Inferior parietal cortex (tissue), 1 donor: ENCODE data around the gene ZDHHC11.
"Not testable (repeated sequence)": the region's sequence is repeated elsewhere in the genome, so short reads cannot be mapped to it uniquely, and the experiment has no call there.

Experiments
- DNase-seq: peaks from one replicate; pipeline ENCODE4 v3.0.0-alpha.2; 2016; ENCODE audit errors: extremely low spot score

The ZDHHC11 gene

DNA sequence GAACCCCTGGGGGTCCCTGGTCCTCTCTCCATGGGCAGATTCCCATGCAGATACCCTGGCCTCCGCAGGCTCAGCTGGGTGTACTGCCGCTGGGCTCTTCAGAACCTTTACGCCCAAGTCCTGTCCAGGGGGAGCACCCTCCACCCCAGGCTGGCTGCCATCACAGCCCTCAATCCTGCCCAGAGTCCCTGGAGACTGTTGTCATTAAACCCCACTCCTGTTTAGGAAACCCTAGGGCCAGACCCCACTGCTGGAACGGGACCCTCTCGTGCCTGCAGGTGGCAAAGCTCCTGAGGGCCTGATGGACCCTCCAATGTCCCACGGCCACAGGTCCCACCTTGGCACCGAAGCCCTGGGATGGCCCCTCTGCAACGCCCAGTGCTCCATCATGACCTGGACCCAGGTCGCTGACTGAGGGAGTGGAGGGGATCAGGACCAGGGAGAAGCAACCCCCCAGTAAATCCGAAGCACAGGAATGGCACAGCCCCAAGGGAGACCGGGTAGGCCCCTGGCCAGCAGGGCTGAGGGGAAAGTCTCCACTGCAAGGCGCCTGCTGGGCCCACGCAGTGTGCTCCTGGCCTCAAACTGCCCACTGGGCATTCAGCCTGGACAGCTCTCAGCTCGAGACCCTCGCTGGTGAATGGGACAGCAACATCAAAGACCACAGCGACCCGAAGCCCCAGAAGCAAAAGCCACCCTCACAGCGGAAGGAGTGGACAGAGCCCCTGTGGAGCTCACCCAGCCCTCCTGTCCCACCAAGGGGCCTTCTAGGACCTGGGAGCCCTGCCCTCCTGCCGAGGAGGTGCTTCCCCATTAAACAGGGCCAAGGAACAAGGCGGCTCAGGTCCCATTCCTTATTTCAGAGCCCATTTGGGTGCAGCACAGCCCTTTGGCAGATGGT lies 74.6 kb downstream of the ZDHHC11 start:
- DNase-seq, result no peak

DNA sequence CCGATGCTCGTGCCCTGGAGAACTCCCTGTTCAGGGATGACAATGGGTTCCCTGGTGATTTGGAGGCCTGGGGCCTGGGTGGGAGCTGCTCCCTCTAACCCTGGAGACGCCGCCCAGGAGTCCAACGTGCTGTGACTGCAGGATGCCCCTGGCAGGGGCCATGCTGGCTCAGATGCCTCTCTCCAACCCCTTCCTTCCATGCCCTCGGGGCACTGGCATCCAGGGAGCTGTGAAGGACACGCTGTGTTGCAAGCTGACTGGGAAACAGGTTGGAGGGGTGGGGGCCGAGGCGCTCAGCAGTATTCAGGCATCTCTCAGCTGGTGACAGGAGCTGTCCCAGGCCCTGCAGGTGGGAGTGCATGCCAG lies 75.2 kb downstream of the ZDHHC11 start:
- not testable (repeated sequence) for DNase-seq

DNA sequence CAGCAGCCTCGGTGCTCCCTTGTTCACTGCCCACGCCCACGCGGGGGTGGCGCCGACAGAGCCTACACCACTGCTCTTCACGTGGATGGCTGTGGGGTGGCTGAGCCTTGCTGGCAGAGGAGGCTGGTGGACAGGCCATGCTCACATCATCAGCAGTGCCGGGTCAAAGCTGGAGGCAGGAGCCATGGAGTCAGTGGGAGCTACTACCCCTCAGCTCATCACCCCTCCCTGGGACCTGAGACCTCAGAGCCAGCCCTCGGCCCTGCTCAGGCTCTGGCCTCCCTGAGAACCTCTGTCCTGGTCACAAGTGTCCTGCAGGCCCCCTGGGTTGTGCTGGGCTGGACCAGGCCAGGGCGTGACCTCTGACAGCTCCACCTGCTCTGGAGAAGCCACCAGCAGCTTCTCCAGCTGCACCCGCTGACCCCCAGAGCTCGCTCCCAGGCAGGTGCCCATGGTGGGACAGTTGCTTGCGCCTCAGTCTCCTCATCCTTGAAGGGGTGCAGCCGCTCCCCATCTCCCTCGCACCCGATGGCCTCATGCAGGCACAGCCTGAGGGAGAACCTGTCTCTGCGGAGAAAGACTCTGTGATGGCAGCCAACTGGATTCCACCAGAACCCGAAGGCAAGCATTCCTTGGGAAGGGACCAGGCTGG lies 75.8 kb downstream of the ZDHHC11 start:
- not testable (repeated sequence) for DNase-seq

DNA sequence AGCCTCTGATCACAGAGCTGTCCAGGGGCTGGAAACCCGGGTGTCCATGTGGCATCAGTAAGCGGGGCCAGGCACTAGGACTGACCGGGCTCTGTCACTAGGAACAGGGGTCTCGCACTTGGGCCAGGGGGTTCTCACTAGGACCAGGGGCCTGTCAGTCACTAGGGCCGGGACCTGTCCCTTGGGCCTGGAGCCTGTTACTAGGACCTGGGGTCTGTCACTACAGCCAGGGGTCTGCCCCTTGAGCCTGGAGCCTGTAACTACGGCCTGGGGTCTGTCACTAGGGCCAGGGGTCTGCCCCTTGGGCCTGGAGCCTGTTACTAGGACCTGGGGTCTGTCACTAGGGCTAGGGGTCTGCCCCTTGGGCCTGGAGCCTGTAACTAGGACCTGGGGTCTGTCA lies 76.5 kb downstream of the ZDHHC11 start:
- not testable (repeated sequence) for DNase-seq

DNA sequence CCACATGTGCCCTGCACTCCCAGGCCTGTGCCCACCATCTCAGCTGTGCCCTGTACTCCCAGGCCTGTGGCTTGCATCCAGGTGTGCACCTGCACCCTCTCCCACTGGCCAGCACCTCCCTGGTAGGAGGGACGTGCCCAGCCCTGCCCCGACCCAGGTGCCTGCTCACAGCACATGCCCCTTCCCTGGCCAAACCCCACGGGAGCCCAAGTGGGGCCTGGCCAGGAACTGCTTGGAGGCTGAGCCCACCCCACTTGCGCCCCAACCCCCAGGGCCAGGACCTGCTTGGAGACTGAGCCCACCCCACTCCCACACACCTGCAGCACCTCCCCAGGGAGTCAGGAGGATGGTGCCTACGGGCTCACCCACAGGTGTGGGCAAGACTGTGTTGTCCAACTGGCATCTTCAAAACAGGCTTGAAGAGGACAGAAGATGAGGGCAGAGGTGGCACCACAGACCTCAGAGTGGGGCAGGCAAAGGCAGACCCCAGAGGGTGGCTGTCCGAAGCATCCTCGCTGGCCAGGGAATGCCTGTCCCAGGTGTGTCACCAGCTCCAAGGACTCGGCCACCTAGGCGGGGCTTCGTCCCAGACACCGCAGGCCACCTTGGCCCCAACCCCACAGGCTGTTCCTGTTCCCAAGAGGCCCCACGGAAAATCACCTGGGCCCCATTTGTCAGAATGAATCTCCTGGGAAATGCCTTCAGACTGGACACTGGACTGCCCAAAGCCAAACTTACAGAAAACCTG lies 77.1 kb downstream of the ZDHHC11 start:
- DNase-seq, result no peak

DNA sequence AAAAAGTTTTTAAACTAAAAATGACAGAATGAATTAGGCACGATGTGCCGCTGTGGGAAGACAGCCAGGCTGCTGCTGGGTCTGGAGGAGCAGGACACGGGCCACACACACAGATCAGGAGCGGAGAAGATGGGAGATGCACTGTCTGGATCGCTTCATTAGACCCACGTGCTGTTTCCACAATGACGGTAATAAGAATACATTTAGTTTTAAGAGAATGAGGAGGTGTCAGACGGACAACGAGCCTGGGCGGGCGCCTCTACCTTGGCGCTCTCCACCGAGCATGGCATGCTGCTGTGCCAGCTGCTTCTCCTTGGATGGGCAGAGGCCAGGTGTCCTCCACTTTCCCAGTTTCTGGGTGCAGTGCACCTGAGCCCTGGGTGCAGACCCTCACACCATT lies 77.9 kb downstream of the ZDHHC11 start:
- DNase-seq, result not testable (repeated sequence)

DNA sequence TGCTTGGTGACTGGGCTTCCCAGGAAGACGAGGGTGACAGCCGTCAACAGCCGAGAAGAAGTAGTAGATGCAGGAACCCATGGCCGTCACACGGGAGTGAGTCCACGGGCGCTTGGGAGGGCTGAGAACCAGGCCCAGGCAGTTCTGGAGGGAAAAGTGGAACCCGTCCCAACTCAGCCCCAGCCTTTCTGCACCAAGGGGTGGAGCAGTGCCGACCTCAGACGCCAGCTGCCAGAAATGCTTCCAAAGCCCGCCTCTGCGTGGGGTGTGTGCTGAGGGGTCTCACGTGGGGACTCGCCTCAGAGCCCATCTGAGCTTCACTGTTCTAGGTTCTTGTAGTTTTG lies 78.3 kb downstream of the ZDHHC11 start:
- DNase-seq, result not testable (repeated sequence)

DNA sequence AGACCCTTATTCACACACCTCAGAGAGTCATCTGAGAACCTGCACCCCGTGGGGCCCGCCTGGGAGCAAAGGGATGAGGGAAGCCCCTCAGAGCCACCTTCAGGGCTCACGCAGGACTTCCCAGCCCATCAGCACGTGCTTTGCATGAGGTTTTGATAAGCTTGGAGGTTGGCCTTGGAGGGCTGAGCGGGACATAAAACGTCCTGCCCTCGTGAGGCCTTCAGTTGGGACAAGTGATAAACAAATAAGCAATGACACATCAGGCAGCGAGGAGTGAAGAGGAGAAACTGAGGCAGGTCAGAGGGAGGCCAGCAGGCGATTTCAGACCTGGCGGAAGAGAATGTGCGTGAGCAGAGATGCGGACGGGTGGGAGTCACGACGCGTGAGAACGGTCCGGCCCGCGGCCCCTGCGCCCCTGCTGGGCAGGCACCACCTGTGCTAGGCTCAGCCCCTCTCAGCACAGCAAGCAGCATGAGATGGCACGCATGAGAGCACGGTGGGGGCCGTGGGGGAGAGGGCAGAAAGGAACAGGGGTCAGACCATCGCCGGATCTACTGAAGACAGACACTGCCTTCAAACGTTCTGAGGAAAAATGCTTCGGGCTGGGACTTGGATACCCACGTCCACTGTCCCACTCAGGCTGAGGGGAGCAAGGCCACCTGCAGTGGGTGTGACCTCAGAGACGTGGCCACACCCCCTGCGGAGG lies 78.8 kb downstream of the ZDHHC11 start:
- DNase-seq, result not testable (repeated sequence)

DNA sequence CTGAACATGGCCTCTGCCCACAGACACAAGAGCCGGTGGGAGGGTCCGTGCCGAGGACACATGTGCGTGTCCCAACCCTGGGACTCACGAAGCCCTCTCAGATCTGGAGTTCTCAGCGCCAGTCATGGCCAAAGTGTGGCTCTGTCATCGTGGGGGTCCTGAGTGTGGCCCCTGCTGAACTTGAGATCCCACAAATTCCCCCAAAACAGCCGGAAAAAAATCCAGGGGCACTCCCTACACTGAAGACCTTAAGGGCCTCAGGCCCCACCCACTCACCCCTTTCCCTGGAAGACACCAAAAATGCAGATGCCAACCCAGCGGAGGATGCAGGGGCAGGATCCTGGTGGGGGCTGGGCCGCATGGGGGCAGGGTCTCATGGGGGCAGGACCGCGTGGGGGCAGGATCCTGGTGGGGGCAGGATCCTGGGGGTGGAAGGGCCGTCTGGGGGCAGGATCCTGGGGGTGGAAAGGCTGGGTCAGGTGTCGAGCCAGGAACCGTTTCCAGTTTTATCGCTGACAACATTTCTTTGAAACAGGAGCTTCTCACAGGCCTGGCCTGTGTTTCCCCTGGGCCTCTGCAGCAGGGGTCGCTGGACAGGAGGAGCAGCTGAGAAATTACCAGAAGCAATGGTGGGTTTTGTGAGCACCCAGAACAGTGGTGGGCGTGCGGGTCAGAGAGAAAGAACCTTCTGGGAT lies 79.6 kb downstream of the ZDHHC11 start:
- DNase-seq, result not testable (repeated sequence)

DNA sequence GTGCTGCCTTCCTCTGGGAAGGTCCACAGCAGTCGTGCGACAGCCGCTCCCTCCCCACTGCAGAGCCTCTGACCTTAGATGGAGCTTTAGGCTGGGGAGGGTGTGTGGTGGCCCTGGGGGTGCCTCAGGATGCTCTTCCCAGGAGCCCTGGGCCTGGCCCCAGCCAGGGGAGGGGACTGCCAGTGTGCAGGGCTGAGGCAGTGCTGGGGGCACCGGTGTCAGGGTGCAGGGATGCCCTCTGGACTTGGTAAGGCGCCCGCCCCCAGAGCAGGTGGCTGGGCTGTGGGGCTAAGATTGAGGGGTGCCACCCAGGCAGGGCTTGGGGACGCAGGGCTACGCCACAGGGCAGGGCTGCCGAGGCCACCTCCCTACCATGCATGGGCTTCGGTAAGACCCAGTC lies 80.2 kb downstream of the ZDHHC11 start:
- not testable (repeated sequence) for DNase-seq

DNA sequence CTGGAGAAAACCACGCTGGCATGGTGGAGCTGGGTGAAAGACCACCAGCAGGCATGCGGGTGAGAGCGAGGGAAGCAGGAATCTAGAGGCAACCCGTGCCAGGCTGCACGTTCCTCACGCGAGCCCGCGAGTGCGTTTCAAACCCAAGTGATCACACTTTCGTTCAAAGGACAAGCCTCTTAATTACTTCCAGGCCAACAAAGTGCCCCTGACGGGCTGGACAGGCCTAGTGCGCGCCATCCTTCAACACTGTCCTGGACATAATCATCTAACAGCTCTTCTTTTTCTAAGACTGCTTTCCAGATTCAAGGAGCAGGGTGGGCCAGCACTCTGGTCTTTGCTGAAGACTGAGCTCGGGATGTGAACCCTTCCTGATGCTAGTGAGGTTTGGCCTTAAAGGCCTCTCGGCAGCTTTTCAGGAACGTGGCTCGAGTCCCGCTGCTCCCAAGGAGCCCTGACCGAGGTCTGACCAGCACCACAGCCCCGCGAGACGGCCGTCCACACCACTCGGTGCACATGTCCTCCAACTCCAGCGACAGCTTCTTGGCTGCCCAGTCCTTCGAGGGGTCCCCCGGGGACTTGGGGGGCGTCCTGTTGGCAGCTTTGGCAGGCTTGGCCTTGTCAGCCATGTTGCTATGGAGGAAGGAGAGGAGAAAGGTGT lies 81.2 kb downstream of the ZDHHC11 start:
- DNase-seq, result not testable (repeated sequence)

DNA sequence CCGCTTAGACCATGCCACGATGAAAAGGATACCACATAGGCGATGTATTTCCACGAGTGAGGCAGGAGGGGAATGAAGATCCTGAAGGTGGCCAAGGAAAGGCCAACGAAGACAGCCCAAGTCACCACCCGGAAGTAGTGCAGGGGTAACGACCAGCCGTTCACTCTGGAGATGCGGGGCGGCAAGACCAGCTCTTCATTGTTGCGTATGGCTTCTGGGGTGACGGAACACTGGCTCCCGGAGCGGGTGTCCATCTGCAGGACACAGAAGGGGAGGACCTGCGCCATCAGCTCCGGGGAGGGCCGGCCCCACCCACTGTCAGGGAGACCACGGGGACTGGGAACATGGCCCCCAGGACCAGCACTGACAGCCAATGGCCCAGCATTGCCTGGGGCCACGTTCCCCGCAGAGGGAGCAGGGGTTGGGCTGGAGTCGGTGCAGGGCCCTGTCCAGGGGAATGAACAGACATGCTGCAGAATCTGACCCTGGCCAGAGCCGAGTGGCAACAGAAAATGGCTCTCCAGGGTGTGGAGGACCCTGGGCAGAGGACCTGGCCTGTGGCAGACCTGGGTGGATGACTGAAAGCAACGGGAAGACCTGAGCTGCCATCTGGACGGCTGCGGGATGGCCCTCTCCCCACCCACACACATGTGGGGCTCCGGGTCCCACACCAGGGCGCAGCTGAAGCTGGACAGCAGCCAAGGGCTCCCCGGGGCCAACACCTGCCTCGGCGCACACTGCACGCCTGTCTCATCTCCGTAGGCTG lies 83.9 kb downstream of the ZDHHC11 start:
- DNase-seq, result no peak

DNA sequence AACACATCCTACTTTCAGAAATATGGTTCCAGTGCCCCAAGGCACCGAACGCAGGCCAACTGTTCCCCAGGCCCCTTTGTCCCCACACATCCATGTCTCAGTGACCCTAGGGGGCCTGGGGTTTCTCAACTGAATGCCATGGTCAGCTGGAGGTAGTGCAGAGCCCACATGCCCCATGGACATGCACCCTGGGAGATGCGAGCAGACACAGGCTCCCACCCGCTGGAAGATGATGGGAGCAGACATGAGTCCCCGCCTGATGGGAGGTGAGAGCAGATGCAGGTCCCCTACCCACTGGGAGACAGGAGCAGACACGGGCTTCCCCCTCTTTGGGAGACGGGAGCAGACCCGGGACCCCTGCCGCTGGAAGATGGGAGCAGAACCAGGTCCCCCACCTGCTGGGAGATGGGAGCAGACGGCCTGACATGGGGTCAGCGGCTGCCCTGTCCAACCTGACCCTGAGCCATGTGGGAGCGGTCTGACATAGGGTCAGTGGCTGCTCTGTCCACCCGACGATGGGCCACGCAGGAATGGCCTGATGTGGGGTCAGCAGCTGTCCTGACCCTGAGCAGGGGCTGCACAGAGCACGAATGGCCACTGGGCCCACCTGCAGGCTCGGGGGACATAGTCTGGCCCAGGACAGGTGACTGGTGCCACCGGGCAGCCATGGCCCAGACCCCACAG lies 84.7 kb downstream of the ZDHHC11 start:
- no peak for DNase-seq

DNA sequence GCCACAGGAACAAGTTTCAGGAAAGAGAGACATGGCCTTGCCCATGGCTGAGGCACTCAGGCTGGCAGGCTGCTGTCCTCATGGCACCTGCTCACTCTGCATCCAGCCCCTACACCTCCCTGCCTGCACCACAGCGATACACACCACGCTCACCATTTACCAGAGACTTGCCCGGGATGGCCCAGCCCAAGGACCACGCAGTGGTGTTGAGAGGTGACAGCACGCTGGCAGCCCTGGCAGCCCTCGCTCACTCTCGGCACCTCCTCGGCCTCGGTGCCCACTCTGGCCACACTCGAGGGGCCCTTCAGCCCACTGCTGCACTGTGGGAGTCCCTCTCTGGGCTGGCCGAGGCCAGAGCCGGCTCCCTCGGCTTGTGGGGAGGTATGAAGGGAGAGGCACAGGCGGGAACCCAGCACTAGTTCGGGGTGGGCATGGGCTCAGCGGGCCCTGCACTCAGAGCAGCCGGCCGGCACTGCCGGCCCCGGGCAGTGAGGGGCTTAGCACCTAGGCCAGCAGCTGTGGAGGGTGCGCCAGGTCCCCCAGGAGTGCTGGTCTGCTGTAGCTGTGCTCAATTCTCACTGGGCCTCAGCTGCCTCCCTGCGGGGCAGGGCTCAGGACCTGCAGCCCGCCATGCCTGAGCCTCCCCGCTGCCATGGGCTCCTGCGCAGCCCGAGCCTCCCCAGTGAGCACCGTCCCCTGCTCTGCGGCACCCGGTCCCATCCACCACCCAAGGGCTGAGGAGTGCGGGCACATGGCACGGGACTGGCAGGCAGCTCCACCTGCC lies 86.6 kb downstream of the ZDHHC11 start:
- DNase-seq, result no peak

DNA sequence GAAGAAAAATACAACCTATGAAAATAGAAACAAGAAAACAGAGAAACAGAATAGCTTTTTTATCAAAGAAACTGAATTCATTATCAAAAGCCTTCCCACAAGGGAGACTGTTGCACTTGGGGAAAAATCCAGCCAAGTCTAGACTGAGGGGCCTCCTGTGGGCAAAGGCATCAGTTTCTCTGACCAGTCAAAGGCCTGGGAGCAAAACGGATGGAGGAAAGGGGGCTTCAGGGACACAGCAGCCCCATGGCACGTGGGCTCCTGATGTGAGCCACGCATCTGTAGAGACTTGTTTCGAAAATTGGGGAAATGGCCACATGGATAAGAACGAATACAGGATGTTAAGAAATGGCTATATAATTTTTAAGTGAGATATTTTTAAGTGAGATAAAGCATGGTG lies 87.4 kb downstream of the ZDHHC11 start:
- DNase-seq, result no peak

DNA sequence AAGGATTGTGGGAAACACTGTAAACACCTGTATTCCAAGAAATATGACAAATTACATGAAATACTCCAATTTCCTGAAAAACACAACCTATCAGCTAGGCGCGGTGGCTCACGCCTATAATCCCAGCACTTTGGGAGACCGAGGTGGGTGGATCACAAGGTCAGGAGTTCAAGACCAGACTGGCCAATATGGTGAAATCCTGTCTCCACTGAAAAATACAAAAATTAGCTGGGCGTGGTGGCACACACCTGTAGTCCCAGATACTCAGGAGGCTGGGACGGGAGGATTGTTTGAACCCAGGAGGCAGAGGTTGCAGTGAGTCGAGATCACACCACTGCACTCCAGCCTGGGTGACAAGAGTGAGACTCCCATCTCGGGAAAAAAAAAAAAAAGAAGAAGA lies 87.8 kb downstream of the ZDHHC11 start:
- DNase-seq, result not testable (repeated sequence)

DNA sequence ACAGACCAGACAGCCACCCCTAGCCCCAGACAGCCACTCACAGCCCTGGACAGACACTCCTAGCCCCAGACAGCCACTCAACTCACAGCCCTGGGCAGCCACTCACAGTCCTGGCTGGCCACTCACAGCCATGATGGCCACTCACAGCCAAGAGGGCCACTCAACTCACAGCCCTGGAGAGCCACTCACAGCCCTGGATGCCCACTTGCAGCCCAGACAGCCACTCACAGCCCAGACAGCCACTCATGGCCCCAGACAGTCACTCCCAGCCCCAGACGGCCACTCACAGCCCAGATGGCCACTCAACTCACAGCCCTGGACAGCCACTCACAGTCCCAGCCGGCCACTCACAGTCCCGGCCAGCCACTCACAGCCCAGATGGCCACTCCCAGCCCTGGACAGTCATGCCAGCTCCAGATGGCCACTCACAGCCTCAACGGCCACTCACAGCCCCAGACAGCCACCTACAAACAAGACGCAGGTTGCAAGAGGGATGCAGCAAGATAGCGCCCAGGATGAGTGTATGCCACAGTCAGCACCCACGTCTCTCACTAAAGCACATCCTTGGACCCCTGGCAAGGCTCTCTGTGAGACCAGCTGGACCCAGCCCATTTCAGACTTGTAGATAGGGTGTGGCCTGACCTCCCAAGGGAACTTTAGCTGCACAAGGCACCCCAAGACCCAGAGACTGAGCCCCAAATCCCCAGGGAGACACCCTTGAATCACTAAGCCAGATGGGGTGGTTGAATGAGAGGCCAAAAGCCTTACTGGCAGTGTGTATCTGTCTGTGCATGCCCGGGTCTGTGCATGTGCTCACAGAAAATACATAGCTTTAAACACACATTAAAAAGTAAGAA lies 88.7 kb downstream of the ZDHHC11 start:
- no peak for DNase-seq
